Activated CD4-positive, alpha-beta T cell treated with anti-CD3 and anti-CD28 coated beads, Interleukin-2, amount 50 U/mL, for 4 hours (primary cell): ENCODE data around the gene B4GALT1.

ENCODE experiments used
- DNase-seq, 2 experiments: peaks; one replicate each; pipeline ENCODE4 v3.0.0-alpha.2; 2020

The B4GALT1 gene

DNA sequence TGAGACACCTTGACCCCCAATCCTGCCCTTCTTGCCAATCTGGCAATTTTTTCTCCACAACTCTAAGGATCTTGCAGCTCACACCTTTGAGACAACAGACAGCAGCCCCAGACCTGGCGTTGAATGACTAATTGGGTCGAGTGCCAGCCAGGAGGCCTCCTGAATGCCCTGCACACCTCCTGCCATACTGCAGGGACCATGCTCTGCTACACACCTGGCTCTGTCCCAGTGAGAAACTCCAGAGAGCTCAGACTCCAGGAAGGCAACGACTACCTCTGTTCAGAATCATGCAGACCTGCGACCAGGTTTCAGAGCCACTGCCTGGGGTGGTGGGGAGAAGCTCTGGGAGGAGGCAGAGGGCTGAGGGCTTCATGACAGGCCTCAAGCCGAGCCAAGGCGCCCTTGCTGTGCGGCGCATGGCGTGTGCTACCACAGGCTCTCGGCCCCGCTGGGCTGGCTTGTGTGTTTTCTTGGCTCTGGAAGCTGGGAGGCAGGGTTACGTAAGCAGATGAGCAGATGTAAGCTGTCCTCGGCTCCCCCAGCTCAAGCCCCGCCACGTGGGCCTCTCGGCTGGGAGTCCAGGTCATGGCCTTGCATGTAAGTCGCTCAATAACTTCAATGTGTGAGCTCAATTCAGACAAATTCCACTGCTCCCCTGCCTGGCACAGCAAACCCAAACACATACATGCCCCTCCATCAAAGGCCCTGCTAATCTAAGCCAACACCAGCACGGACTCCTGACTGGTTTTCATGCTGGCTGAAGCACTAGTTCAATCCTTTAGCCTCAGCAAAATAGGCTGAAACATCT, 27.5 kb downstream of the B4GALT1 start:
- DNase-seq, result no peak

DNA sequence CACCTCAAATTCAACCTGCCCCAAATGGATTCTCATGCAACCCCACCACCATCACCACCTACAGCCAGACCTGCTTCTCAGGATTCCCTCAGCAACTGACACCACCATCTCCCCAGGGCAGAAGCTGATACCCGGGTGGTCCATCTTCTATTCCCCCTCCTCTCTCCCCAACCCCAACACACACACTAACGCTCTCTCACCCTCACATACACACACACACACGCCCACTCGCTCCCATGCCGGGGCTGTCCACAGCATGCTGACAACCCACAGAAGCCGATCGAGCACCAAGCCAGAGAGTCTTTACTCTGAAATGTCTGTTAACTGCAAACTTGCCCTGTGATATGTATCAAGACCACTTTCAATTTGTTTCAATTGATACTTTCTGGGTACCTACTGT, 28.4 kb downstream of the B4GALT1 start:
- DNase-seq, result no peak

DNA sequence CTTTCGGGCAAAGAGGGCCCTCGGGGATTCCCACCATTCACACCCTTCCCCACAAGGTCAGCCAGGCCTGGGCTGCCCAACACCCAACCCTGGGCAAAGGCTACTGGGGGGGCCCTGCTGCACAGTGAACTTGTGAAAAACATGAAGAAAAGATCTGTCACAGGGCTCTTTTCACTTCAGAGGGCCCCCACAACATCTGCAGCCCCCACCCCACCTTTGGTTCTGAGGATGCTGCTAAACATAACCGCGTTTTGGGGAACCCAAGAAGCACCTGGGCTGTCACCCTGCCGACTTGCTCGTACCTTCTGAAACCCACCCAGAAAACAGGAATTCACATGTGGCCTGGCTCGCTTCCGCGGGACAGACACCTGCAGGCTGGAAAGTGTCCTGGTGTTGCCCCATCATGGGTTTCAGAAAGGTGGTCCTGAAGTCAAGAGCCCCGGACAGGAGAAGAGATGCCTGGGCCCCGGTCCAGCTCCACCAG, 29.3 kb downstream of the B4GALT1 start:
- no peak for DNase-seq

DNA sequence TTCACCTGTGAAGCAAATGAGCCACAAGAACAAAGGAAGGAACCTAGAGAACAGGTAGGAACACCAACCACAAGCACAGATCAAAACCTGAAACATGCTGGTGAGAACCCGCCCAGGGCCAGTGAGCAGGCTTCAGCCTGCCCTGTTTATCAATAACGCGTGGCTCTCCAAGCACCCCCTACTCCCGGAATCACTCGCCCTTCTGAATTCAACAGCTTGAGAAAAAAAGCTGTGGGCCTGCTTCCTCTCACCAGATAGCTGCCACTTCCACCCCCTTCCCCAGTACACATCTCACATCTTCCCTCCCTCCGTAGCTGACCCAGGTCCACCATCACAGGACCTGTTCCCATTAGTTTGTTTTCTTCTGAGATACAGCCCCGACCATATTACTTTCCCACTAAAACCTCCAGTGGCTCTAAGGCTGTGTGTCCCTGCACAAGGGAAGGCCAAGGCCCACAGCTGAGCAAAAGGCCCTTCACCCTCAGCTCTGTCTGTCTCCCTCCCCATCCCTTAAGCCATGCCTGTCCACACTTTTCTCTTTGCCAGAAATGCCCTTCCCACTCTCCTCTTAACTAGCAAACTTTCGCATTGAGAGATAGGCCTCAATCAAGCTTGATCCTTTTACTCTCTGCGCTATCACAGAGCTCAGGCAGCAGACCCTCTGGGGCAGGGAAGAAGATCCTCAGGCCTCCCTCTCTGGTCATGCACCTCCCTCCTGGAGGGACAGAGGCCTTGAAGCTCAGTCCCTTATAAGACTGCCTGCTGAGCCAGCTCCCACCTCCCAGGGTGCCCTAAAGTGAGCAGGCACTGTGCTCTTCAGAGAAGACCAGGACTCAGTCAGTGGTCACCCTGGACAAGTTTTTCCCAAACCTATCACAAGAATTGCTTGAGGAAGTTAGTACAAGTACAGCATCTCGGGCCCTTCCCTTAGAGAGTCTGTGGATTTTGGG, 30.1 kb downstream of the B4GALT1 start:
- no peak for DNase-seq

DNA sequence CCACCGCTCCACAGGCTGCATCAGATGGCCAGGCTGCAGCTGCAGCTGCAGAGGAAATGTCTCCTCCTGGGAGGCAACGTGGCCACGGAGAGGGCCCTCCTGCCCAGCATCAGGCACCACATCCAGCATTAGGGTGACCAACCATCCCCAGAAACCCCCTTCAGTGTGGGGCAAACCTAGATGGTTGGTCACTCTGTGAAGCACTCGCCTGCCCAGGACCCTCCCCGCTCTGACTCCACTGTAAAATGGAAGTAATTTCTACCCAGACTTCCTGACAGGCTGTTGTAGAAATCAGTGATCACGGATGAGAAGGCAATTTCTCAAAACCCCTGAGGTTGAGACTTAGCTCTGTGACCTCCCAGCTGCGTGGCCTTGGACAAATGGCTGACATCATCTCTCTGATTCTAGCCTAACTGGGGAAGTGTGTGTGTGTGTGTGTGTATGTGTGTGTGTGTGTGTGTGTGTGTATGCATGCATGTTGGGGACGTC, 31.6 kb downstream of the B4GALT1 start:
- no peak for DNase-seq

DNA sequence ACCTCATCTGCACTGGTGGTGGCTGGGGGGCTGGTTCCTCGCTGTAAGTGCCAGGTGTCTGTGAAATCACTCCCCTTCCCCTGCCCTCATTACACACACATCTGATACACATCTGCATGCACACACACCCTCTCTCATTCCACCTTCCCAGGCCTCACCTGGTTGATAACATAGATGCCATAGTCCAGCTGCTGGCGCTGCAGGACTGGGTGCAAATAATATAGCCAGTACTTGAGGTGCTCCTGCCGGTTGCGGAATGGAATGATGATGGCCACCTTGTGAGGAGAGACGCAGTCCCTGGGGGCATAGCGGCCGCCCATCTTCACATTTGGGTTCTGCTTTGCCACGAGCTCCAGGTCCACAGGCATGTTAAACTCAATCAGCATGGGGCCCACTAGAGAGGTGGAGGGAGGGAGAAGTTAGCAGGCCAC, 32.1 kb downstream of the B4GALT1 start:
- no peak for DNase-seq

DNA sequence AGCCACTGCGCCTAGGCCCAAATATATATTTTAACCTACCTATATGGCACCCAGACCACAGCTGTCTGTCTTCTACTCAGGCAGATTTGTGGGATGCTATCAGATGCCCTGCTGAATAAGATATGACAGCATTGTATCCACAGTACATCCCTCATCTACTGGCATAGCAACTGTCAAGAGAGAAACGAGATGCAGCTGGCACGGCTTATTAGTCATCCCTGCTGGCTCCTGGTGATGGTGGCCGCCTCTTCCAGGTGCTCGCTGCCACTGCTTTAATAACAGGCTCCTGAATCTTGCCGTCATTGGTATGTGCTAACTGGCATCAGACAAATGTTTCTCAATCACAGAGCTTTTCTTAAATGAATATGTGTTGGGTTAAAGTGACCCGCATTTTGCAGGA, 34.0 kb downstream of the B4GALT1 start:
- no peak for DNase-seq

DNA sequence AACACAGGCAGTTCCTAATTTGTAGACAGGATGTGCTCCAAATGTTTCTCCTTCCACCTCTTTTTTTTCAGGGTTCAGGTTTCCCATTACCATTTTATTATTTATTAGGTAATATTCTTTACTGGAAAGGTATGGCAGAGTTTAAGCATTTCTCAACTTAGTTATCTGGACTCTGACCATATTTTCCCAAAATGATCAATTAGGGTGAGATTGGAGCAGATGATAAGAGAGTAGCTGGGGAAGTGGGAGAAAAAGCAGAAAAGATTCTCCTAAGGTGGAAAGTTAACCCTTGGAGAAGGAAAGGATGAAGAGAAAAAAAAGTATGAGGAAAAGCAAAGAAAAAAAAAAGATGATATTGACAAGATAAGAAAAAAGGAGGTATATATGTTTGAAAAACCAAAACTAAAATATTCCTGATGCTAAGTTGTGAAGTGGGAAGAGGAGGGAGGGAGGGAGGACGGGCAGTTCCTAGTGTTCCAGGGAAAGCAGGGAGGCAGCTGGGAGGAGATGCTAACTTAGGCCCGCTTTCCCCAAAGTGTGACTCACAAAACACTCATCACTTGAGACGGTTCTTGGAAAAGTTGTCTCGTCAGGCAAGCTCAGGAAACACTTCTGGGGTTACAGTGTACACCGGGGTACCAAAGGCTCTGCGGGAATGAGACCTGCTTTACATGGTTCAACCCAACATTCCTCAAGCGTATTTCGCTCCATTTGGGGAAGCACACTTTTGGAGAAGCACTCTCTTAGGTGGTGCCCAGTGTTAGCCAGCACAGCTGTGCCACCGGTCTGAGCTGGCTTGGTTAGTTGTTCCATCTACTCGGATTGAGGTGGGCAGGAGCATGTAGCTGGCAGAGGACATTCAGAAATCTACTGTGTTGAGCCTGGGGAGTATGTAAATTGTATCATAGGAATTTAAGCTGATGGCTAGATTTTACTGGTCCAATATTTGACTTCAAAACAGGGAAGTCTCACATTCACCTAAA, 35.1 kb downstream of the B4GALT1 start:
- no peak for DNase-seq

DNA sequence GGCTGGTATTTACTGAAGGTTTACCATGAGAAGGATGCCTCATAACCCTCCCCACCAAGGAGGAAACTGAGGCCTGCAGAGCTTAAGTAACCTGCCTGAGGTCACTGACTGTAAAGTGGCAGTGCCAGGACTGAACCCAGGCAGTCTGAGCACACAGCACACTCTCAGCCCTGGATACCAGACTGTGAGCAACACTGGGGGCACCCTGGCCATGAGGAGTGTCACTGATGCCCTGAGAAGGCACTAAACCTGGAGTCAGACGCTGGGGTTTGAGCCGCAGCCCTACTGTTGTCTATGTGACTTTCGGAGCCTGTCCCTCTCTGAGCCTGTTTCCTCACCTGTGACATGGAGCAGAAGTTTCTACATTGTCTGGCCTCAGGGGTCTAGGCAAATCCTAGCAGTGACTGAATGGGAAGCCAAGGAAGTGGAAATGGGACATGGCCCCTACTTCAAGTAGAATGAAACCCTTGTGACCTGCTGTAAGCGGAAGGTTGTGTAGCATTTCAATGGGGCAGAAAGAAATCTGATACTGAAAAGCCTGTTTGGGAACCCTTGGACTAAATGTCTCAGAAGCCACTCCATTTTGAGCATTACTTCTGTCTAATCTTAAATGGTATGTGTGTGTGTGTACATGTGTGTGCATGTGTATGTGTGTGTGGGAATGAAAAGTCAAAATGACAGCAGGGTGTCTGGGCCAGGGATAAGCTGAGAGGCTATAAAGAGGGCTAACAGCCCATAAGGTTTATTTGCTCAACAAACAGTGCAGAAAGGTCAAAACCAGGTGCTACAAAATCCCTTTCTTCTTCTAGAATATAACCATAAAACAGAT, 36.0 kb downstream of the B4GALT1 start:
- DNase-seq, result no peak

DNA sequence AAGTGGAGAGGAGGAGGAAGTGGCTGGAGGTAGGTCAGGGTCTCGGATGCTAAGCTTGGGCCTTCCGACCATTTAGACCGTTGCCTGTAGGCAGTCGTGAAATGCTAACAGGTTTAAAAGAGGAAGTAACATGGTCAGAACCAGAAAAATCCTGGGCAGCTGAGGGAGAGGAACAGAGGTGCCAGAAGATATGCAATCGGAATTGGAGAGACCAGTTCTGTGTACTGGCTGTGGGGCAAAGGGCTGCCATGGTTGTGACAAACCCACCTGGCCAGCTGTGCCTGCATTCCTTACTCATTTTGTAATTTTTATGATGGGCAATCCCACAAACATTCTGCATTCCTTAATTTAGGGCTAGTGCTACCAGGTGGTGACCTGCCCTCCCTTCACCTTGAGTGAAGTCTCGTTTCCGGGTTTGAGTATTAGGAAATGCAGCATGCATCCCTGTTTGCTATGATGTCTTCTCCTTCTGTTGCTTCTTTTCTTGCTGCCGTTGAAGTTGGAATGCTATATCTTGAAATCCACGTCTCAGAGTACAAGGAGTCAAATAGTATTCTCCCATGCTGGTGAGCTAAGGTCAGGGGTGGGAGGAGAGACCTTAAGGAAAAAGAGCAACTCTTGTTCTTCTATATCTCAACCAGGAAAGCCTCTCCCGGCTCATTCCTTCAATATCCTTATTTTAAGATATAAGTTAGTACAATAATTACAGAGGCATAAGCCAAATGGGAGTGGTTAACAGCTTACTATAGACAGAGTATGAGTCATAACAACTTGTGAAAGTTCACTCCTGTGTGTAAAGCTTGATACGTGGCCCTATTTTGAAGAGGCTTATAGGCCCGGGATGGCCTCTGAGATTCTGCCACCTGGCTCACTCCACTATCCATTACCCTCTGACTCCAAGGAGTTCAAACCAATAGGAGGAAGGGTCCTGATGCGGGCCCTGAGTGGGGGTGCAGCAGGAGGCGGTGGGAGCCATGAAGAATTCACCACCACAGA, 37.0 kb downstream of the B4GALT1 start:
- DNase-seq, result no peak

DNA sequence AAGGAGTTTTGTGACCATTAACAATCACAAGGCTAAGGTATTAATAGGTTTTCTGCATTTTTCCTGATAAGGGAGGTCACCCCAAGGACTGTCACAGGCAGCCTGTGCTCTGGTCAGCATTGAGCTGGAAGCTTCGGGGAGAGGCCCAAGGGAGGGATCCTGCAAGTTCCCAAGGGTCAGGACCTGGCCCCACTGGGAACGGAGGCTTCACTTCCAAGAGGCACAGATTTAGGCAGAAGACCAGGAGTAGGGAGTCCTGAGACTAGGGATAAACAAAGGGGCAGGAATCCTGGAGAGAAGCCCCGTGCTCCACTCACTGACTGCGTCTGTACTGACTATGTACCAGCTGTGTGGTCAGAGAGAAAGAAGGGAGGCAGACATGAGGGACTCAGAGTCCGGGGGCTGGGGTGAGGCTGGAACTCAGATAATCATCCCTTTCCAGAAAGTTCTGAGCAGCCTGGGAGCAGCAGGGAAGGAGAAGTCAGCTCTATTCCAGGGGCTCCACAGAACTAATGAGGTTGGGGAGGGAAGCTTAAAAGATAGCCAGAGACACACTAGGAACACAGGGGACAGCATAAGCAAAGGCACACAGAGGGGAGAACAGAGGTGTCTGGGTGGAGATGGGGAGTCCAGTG, 37.8 kb downstream of the B4GALT1 start:
- no peak for DNase-seq

DNA sequence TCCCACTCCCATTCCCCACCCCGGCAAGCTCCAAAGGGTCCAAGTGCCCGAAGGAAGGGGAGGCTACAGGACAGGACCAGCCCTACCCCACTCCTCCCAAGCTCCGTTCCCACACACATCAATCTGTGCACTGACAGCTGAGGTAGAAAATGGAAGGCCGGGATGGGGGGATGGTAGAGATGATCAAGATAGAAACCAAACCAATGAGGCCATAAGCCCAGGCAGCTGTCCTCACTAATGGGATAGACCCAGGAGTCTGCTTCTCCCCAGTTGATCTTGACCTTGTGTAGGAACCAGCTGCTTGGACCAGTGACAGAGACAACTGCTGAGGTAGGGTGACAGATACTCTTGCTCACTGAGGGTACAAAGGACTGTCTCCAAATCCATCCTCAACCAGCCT, 38.6 kb downstream of the B4GALT1 start:
- no peak for DNase-seq

DNA sequence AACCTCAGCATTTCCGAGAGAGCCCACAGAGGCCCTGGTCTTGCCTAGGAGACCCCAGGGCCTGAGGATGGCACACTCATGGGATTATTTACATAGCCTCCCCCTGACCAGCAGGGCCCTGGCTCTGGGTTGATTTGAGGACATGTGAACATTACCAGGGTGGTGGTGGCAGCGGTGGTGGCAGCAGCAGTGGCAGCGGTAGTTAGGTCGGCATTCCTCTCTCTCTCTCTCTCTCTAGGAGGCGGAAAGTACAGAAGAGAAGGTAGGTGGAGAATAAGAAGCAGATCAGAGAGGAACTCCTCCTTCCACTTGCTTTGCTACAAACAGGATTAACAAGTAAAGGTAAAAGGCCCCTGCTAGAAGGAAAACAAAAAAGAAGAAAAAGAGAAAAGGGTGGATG, 39.3 kb downstream of the B4GALT1 start:
- DNase-seq, result no peak

DNA sequence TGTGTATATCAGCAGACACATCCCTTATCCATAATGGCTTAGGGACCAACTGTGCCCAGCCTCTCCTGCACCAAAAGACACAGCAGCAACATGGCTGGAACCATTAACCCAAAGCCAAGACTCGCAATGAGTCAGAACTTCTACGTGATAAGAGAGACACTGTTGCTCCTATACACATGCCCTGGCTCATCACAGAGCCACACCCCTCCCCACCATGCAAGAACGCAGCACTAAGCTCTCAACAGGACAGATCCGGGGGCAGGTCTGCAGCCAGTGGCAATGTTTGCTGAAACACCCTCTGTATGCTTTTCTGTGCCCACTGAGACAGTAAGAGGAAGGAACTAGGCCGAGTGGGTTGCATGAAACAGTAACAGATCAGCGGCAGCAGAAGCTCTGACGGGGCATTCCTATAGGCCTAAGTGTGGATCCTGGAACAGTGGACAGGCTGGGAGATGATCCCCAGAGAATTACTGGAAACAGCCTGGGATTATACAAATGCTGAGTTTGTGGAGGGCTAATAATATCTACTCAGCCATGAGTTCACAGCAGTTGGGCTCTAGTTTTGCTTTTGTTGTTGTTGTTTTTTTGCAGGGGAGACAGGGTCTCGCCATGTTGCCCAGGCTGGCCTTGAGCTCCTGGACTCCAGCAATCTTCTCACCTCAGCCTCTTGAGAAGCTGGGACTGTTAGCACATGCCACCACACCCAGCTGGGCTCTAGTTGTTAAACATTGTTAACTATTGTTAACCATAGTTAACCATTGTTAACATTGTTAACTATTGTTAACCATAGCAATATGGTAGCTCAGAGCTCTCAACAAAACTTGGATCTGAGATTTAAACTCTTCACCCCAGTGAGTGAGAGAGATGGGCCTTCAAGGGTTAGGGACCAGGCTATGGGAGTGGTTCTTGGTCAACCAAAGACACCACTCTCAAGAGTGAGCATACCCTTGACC, 41.0 kb downstream of the B4GALT1 start:
- DNase-seq, result no peak

DNA sequence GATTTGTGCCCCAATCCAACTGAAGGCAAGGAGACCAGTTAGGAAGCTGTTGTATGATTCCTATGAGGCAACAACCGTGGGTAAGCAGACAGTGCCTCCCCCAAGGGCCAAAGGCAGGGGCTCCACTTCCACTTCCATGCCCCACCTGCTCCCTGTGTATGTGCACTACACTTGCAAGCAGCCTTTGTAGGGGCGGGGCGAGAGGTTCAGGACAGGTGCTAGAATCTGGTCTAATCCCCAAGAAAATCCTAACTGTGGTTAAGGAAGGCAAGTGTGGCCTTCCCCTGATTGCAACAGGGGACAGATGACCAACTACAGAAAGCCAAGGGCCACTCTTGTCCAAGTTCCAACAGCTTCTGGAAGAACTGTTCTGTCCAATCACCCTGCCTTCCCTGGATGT, 41.7 kb downstream of the B4GALT1 start:
- no peak for DNase-seq

DNA sequence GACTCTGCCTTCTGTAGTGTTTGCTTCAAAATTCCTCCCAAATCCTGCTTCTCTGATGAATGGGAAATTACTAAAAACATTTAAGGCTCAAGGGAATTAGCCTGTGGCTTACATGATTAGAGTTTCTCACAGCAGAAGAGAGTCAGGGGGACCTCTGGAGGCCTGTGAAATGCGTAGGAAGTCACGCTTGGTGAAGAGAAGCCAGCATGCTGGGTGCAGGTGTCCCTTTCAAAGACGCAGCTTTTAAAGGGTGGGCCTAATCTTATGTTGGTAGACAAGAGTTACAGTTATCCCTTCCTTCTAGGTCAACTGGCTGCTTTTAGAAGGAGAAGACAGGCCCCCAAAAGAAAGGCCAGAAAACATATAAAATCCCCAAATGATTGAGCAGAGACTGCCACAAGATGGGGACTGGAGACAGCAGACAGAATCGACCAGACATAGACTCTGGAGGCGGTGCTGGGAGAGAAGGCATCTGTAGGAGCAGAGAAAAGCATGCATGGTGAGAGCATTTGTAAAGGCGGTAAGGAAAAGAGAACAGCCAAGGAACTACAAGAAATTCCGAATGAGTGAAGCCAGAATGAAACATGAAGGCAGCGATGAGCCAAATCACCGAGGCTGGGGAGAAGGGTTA, 42.3 kb downstream of the B4GALT1 start:
- no peak for DNase-seq

DNA sequence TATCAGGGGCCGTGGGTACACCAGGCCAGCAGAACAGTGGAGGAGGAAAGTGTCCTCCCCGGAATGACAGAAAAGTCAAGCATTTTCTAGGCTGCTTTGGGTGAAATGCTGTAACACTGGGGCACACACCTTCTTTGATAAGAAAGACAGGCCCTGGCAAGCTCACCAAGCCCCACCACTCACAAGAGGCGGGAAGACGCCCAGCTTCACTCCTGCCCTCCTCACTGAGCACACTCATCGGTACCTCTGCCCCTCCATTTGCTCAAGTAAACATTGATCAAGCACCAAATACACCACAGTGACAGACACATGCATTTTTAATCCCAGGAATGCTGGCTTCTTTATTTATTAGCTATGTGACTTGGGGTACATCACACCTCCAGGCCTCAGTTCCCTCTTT, 43.1 kb downstream of the B4GALT1 start:
- DNase-seq, result no peak
